ENCODE measurements around the gene ATE1. TPM values are rescaled to one million over a fixed set of nuclear protein-coding genes. Genes with fewer than 3 reads are reported as not detected.

The ATE1 gene
- total and polyA plus RNA-seq, 2 experiments from 2014 or later, result 17.4 to 24.5 TPM

DNA sequence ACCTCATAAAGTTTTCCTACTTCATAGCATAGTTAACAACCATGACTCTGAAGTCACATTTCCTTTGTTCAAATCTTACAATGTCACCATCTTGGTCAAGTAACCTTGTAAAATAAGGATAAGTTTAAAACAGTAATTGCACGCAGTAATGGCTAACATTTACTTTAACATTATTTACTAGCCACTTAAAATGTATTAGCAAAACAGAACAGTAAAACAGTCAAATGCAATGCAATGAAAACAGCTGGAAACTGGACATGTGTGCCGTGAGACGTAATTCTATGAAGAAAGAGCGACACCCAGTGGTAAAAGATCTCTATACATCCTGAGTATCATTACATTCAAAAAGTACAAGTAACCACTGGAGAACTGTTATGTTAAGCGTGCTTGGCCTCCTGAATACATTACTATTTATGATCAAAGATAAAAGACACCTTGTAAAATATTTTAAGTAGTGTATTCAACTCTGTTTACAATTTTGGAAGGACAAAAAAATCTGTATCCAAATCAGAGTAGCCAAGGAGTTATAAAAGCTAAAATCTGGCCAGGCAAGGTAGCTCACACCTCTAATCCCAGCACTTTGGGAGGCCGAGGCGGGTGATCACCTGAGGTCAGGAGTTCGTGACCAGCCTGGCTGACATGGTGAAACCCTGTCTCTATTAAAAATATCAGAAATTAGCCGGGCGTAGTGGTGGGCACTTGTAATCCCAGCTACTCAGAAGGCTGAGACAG, 27.2 kb downstream of the ATE1 start:
- H2AFZ ChIP-seq, result no peak overlapping the region

More for the DNA sequence above, 27.2 kb downstream of the ATE1 start:
- Histone ChIP-seq H3K4me1 (ENCODE audit: insufficient read depth) (no peaks in the 10 kb centered on the region), H3K79me2 (replicated peaks; ENCODE audit: insufficient read depth) (no peaks in the 10 kb centered on the region), H3K4me3 (no peak overlapping the region), H3K4me2 (no peak overlapping the region), H3K27ac (ENCODE audit: low read depth) (0 out of 2 replicates have a peak overlapping the region, but pooled peaks have one; percentile 11), H4K20me1 (replicated peaks; ENCODE audit: insufficient read depth) (no peaks in the 10 kb centered on the region), H3K27me3 (ENCODE audit: insufficient read depth) (no peaks in the 10 kb centered on the region), H3F3A (replicated peaks; ENCODE audit: low read depth) (no peaks in the 10 kb centered on the region), H3K9me2 (ENCODE audit: insufficient read depth) (no peaks in the 10 kb centered on the region), H3K36me3 (ENCODE audit: insufficient read depth) (peaks cover 5% of the 10 kb centered on the region; the same call in 1 of the 2 replicates)
- Mint-ChIP-seq H3K36me3 (ENCODE audit: low read depth) (peaks cover 51% of the 10 kb centered on the region), H3K9me3 (no peaks in the 10 kb centered on the region), H3K4me1 (peaks cover 14% of the 10 kb centered on the region), H3K27ac (peak overlapping the region; percentile 95), H3K27me3 (ENCODE audit: insufficient read depth, low read depth, poor library complexity) (peaks cover 3% of the 10 kb centered on the region), H3K4me3 (no peak overlapping the region)
- TF ChIP-seq, protein P1, sequence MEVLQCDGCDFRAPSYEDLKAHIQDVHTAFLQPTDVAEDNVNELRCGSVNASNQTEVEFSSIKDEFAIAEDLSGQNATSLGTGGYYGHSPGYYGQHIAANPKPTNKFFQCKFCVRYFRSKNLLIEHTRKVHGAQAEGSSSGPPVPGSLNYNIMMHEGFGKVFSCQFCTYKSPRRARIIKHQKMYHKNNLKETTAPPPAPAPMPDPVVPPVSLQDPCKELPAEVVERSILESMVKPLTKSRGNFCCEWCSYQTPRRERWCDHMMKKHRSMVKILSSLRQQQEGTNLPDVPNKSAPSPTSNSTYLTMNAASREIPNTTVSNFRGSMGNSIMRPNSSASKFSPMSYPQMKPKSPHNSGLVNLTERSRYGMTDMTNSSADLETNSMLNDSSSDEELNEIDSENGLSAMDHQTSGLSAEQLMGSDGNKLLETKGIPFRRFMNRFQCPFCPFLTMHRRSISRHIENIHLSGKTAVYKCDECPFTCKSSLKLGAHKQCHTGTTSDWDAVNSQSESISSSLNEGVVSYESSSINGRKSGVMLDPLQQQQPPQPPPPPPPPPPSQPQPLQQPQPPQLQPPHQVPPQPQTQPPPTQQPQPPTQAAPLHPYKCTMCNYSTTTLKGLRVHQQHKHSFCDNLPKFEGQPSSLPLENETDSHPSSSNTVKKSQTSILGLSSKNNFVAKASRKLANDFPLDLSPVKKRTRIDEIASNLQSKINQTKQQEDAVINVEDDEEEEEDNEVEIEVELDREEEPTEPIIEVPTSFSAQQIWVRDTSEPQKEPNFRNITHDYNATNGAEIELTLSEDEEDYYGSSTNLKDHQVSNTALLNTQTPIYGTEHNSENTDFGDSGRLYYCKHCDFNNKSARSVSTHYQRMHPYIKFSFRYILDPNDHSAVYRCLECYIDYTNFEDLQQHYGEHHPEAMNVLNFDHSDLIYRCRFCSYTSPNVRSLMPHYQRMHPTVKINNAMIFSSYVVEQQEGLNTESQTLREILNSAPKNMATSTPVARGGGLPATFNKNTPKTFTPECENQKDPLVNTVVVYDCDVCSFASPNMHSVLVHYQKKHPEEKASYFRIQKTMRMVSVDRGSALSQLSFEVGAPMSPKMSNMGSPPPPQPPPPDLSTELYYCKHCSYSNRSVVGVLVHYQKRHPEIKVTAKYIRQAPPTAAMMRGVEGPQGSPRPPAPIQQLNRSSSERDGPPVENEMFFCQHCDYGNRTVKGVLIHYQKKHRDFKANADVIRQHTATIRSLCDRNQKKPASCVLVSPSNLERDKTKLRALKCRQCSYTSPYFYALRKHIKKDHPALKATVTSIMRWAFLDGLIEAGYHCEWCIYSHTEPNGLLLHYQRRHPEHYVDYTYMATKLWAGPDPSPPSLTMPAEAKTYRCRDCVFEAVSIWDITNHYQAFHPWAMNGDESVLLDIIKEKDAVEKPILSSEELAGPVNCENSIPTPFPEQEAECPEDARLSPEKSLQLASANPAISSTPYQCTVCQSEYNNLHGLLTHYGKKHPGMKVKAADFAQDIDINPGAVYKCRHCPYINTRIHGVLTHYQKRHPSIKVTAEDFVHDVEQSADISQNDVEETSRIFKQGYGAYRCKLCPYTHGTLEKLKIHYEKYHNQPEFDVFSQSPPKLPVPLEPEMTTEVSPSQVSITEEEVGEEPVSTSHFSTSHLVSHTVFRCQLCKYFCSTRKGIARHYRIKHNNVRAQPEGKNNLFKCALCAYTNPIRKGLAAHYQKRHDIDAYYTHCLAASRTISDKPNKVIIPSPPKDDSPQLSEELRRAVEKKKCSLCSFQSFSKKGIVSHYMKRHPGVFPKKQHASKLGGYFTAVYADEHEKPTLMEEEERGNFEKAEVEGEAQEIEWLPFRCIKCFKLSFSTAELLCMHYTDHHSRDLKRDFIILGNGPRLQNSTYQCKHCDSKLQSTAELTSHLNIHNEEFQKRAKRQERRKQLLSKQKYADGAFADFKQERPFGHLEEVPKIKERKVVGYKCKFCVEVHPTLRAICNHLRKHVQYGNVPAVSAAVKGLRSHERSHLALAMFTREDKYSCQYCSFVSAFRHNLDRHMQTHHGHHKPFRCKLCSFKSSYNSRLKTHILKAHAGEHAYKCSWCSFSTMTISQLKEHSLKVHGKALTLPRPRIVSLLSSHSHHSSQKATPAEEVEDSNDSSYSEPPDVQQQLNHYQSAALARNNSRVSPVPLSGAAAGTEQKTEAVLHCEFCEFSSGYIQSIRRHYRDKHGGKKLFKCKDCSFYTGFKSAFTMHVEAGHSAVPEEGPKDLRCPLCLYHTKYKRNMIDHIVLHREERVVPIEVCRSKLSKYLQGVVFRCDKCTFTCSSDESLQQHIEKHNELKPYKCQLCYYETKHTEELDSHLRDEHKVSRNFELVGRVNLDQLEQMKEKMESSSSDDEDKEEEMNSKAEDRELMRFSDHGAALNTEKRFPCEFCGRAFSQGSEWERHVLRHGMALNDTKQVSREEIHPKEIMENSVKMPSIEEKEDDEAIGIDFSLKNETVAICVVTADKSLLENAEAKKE (CRISPR knock-in tag; IDR thresholded peaks at IDR 0.05), result no peak
- no peak for TF ChIP-seq NANOG (IDR thresholded peaks at IDR 0.05; ENCODE audit: borderline replicate concordance)
- TF ChIP-seq, protein P2, sequence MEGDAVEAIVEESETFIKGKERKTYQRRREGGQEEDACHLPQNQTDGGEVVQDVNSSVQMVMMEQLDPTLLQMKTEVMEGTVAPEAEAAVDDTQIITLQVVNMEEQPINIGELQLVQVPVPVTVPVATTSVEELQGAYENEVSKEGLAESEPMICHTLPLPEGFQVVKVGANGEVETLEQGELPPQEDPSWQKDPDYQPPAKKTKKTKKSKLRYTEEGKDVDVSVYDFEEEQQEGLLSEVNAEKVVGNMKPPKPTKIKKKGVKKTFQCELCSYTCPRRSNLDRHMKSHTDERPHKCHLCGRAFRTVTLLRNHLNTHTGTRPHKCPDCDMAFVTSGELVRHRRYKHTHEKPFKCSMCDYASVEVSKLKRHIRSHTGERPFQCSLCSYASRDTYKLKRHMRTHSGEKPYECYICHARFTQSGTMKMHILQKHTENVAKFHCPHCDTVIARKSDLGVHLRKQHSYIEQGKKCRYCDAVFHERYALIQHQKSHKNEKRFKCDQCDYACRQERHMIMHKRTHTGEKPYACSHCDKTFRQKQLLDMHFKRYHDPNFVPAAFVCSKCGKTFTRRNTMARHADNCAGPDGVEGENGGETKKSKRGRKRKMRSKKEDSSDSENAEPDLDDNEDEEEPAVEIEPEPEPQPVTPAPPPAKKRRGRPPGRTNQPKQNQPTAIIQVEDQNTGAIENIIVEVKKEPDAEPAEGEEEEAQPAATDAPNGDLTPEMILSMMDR (conservative IDR thresholded peaks at IDR 0.05; ENCODE audit: low read depth in 2 of 2), result peak; percentile 73 to 95
- ATAC-seq (peak; percentile 92), DNase-seq (ENCODE audit: low spot score) (peak; percentile 90)

Measured in GM23338 (cell line).